Ramos (cell line): ENCODE results near the gene COL21A1.

Experiments used
- in situ Hi-C: fragments of 300-500 bp; cut with MboI; formaldehyde crosslinking; loops from one replicate; pipeline ENCODE4 v1.14.3; 2022; ENCODE audit warnings: low sequenced_read_pairs; ENCODE audit not compliant: unreplicated experiment

The COL21A1 gene

DNA sequence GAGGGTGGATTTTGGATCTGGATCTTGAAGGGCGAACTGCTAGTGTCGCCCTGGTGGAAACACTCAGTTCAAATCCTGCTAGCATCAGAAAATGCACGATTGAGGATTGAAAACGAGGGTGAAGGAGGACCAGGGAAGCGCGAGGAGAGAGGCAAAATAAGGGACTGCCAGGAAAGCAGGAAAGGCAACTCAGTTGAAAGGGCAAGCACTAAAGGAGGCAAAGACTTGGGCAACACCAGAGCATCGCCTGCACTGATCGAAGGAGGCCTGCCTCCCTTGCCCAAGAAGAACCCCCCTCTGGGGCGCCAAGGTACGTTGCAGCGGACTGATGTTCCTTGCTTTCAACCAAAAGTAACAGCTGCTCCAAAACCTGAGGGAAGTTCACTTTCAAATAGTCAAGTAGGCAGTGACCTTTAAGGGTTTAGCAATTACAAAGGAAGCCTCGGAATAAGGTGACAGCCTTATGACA lies 308 bp upstream of the COL21A1 start:
- in situ Hi-C loops: no loop called here

DNA sequence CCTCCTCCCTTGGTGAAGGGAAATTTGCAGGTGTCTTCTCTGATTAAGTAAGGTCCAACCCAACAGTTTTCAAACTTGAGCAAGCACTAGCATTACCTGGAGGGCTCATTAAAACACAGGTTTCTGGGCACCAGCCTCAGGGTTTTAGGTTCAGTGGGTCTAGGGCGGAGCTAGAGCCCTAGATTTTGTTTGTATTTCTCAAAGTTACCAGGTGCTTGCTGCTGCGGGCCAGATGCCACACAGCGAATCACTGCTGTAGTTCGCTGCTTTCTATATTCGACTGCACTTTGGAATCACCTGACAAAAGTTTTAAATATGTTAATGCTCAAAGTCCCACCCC lies 869 bp downstream of the COL21A1 start:
- in situ Hi-C loops: no loop called here

DNA sequence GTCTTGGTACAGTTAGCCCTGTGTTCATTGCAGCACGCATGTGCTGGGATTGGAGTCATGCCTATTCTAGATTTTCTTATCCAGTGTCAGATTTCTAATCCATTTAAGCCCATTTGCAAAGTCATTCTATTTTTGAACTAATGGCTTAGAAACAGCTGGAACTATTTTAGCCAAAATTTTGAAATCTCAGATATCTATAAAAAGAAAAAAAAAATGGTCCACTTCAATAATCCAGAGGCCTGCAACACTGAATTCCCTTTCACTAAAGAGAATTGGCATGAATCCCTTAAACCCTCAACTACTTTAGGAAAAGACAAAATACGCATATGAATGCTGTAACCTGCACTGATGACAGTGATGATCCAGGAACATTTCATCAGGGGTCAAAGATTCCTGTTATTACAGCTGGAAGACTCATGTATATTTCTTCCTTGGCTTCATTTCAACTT lies 1.5 kb downstream of the COL21A1 start:
- in situ Hi-C loops: no loop called here

GRCh38 chr6:56244528-56245253 lies 2.7 kb downstream of the COL21A1 start:
- in situ Hi-C loops: no loop called here

GRCh38 chr6:56244089-56244488 lies 3.3 kb downstream of the COL21A1 start:
- in situ Hi-C loops: no loop called here

- in situ Hi-C loops: no loop called here
Measured at GRCh38 chr6:56243518-56244070, 3.8 kb downstream of the COL21A1 start.

DNA sequence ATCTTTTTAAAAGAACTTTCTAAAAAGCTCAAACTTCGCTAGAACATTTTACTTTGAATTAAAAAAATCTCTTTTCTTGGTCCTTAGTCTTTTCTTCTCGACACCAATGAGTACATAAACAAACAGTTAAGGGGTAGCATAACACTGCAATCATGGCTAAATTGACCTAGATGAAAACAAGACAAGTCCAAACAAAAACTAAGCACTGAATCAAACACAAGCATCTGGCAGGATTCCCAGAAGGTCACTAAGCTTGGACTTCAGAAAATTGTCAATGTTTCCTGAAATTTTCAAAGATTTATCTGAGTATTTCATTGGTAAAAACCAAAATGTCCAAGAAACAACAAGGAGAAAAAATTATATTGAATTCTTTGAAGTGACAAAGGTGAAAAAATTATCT lies 5.0 kb downstream of the COL21A1 start:
- in situ Hi-C loops: no loop called here

DNA sequence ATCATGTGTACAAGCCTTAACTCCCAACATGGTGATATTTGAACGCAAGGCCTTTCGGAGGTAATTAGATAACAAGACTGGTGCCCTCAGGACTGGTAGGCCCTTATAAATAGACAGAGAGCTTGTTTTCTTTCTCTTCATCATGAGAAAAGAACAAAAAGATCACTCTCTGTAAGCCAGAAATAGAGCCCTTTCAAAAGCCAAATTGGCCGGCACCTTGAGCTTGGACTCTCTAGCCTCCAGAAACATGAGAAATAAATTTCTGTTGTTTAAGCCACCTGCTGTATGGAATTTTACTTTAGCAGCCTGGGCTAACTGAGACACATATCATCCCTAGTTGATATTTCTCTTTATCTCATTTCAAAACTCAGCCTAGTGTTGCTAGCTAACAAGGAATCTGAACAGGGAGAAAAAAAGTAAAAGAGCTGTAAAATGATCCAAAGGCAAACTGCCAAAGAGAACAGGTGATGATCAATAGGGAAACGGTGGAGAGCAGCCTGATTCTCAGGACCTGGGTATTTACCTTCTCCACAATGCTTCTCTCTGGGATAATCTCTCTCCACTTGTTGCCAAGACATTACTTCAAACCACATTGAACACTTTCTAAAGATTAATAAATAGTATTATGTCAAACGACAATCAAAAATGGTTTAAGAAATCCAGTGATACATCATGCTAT lies 6.1 kb downstream of the COL21A1 start:
- in situ Hi-C loops: no loop called here

DNA sequence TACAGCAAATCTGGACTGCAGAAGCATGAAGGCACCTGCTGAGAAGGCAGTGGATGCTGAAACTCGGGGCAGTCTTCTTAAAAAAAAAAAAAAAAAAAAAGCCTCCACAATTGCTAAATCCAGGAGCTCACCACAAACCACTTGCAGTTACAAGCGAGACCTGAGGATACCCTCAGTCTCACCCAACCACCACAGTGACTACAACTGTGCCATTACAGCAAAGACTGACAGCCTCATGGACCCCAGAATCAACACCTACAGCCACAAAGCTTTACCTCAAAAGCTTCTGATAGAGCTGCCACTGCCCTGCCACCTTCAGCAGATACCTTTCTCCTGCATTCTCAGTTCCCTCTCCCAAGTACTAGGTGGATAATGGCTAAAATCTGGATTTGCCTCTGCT lies 9.0 kb downstream of the COL21A1 start:
- in situ Hi-C loops: no loop called here

DNA sequence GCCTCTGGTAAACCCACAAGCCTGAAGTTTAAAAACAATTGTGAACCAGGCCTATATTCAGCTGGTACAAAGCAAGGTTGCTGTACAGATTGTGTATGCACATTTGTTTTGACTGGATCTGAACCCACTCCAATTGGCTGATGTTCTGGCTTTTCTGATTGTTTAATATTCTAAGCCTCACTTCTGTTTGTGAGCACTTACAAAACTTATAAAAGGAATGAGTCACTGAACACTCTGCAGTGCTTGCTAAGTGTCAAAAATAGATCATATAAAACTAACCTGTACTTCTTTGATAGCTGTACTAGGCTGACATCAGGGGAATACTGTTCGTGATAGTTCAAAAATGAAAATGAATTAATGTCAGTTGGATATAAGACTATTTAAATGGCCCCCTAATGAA lies 12.1 kb downstream of the COL21A1 start:
- in situ Hi-C loops: no loop called here

DNA sequence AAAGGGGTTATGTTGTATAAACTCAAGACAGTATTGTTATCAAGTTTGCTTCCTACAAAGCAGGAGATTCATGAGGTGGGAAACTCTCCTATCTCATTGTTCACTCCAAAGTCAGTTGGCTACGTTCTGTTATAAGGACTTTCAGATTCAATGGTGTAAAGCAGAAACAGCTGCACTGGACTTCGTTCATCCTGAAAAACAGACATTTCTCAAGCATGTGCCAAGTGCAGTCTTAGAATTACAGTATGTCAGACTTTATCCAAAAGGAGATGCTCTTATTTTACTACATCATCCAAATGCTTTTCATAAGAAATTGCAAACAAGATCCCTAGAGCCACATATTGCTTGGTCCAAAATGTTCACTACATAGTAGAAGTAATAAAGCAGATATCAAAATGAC lies 14.9 kb downstream of the COL21A1 start:
- in situ Hi-C loops: no loop called here

GRCh38 chr6:56231827-56232226 lies 15.6 kb downstream of the COL21A1 start:
- in situ Hi-C loops: no loop called here

DNA sequence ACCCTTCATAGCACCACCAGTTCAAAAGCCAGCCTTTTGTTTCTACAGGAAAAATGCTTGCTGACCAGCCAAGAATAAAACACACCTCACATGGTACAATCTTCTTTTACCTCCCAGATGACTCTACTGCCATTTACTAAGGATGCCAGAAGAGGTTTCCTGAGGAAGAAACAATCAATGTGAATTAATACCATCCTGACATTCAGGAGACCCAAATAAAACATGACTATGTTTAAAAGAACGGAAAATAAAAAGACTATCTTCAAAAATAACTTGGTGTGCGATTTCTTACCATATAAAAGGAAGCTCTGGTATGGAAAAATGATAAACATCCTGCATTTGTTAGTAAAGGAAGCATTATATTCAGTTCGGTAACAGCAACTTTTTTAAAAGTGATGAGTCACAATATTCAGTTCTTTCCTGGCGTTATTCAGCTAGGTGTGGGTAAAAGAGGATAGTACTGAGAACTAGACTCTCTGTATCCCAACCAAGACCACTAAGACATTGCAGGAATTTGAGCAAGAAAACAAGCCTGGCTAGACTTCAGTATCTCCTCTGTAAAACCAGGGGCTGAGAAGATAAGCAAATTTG lies 16.3 kb downstream of the COL21A1 start:
- in situ Hi-C loops: no loop called here

DNA sequence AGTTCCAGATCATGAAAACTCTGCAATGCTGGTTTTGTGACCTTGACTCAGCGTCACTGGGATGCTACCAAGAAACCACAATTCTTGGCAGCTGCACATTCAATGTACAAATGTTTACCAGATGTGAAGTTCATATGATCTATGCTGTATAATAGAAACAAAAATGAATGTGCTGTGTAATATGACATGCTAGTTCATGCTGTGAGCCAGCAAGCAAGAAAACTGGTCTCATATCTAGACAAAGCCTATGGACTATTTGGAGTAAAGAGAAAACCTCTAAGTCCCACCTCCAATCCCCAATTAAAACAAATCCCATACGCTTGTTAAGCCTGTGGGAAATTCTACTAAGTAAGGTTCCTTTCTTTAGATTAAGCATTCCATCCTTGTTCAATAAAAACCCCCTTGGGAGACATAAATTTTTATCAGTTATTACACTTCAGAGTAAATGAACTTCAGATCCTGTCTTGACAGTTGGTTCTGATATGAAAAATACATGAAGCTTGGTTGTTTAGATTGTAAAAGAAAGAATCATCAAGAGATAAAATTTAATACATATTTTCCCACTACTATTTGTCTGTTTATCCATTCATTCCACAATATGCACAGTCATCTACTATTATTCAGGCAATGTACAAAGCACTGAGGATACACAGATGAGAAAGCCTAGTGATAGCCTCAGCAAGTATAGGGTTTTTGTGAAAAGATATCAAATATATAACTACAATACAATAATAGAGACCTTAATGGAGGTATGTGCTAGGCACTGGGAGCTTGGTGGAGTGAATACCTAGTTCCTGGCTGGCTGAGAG lies 20.1 kb downstream of the COL21A1 start:
- in situ Hi-C loops: no loop called here

- in situ Hi-C loops: no loop called here
Measured at GRCh38 chr6:56223995-56224394, 23.4 kb downstream of the COL21A1 start.

DNA sequence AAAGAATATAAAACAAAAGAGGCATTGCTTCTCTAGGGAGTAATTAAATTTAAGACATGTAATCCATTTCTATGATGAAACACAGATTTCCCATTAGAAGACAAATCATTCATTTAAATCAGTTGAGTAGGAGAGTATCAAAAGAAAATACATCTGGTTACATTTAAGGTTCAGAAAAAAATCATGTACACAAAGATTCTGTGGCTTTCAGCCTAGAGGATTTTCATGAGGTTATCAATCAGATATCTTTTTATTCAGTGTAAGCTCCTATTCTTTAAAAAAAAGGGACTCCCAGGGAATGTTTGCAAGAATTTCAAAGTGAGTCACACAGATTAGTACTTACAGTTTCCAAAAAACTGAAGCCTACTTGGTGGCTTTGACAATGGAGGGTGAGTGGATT lies 24.9 kb downstream of the COL21A1 start:
- in situ Hi-C loops: no loop called here

DNA sequence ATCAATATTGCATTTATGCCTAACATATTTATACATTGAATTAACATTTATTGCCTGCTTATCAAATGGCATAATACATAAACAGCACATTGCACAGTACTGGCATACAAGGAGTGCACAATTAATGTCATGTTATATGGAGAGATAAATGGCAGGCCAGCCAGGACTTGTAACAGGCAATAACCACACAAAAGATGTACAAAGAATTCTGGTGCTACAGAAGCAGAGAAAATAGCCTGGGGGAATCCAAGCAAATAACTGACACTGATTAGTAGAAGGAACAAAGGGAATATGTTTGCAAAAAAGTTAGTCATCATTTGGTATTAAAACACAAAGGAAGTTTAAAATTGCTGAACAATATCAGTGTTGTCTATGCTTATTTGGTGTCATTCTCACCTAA lies 27.3 kb downstream of the COL21A1 start:
- in situ Hi-C loops: no loop called here

DNA sequence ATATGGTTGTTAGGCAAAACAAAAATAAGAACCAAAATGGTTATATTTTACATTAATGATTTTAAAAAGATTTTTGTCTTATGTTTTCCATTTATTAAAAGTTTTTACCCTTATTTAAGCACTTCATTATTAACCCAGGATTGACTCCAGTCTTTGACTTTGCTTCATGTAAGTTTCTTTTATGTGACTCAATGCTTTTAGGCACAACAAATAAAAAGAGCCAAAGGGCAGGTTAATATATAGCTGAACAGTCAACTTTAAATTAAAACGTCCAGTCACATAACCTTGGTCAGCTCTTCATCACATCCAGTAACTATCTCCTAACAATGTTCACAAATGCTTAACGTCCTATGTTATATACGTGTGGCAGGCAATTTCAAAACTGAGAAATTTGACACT lies 32.7 kb downstream of the COL21A1 start:
- in situ Hi-C loops: no loop called here

GRCh38 chr6:56214041-56214702 lies 33.2 kb downstream of the COL21A1 start:
- in situ Hi-C loops: no loop called here

GRCh38 chr6:56211724-56212123 lies 35.7 kb downstream of the COL21A1 start:
- in situ Hi-C loops: no loop called here
